NCI-H345 (cell line): Measurements from ENCODE around the gene LYPD8.
A peak's percentile ranks its signal among the peaks of the same experiment; 100 is the strongest.

Experiments used
- DNase-seq: peaks from one replicate; lab custom pipeline; 2025; lab: John Stamatoyannopoulos, UW

The LYPD8 gene

DNA sequence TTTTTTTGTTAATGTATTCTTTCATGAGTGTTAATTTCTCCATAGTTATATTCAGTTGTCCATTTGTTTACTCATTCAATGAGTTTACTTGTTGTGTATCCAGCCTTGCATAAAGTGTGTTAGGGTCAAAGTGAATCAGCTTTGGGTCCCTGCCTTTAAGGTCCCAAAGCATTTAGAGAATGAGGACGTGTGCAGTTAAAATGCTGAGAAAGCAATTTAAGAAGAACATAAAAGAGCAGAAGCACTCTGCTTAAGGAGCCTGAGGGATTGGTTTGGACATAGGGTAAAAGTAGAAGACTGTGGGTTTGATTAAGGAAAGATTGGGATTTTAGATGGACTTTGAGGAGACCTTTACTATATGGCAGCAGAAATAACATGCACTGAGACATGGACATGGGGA, 56.5 kb downstream of the LYPD8 start:
- DNase-seq, result no peak

DNA sequence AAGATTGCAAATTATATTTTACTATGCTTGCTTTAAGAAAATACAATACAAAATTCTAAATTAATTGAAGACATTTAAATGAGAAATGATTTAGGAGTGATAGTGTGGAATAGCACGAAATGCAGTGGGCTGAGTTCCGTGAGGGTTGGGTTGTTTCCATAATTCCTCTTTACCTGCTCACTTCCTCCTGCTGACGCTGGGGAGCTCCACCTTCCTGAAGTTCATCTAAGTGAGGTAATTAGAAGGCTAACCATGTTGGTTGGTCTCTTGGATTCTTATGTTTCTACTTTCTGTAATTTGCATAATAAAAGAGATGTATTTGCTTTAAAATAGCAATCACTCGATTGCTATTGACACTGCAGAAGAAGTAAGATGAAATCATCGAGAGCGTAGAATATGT, 57.7 kb downstream of the LYPD8 start:
- DNase-seq, result no peak

DNA sequence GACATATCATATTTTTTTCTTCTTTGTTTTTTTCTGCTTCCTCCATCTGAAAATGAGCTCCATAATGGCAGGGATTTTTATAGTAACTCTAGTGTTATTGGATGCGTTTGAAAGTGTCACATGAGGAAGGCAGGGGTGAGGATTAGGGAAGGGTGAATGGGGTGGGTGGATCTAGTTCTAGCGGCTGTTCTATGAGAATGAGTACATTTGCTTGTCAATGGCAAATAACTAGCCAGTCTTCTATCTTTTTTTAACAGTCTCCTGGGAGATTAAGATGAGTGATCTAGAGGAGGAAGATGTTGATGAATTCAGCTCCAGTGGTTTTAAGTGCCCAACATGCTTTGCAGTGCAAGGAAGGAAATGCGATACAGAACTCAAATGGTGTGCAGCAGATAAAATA, 58.8 kb downstream of the LYPD8 start:
- no peak for DNase-seq

DNA sequence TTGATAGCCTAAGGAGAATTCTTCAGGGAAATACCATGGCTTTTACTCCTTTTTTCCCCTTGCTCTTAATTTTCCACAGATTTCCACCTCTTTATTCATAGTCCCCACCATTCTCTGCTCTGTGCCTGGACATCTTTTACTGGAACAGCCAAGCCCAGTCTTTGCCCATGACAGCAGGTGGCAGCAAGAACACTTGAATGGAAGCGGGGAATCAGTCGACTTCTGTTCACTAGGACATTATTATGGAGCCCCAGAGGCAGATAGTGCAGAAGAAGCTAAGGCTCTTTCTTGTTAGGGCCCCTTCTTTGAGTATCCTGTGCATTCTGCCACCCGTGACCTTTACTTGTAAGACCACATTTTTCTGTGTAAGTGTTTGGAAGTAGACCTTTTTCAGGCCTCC, 59.3 kb downstream of the LYPD8 start:
- DNase-seq, result peak; percentile 1

DNA sequence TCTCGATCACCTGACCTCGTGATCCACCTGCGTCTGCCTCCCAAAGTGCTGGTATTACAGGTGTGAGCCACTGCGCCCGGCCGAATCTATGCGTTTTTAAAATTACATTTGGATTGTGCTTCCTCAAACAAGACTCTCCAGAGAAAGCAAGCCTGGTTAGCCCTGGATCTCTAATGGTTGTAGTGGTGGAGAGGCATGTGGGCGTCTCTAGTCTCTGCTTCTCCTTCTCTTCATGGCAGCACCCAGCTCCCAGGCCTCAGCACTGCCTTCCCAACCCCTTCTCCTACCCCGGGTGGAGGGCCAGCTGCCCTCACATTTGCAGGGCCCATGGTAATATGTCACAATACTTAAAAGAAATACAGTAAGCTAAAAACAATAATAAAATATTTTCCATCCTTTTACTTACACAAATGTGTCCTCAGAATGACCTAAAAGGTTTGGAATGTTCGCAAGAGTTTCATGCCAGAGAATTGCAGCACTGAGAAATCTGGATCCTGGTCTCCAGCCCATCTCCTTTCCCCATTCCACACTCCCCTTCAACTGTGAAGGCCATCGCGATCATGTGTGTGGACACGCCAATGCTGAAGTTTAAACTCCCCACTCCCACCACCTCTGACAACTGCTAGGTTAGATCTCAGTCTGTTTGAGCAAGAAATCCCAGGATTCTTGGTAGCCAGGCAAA, 60.0 kb downstream of the LYPD8 start:
- no peak for DNase-seq

DNA sequence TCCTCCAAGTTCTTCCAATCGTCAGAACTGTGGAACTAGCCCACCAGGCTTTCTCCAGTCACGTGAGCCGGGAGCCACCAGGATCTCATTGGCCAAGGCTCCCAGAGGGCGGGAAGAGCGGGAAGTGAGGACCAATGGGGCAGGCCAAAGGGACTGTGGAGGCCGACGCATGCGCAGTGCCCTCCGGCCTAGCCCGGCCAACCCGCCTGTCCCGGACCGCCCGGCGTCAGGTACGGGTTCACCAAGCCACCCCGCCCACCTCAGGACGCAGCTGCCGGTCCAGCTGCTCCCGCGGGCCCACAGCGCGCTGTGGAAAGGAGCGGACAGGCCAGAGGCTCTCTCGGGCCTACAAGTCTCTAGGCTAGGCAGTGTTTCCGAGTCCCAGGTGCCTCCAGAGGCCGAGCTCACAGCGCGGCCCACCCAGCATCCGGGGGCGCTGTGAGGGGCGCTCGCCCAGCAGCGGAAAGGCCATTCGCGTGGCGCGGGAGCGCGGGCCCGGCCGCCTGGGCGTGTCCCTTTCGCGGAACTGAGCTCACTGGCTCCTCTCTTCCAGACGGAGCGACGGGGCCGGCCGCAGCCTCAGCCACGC, 63.9 kb downstream of the LYPD8 start:
- no peak for DNase-seq
